Pancreas (tissue), 10 donors: ENCODE results near the gene CCDC175. TPM values are rescaled to one million over a fixed set of nuclear protein-coding genes. Genes with fewer than 3 reads are reported as not detected.

Source experiments
- ATAC-seq, 4 donors: fragments of 200-7000 bp; cut with Tn5 transposase; one replicate each; pipeline versions ENCODE4 v1.8.0 to v1.9.1; 2020; ENCODE audit warnings: mild to moderate bottlenecking in 4 of 4, moderate library complexity in 4 of 4
- DNase-seq, 6 donors: peaks; one replicate each; pipeline ENCODE4 v3.0.0-alpha.2; 2020
- FAIRE-seq: peaks from 2 replicates; lab custom pipeline; 2012; peaks lifted over from hg19 to GRCh38; lab: Jason Lieb, UNC
- H3K27ac ChIP-seq, 4 donors: fragments of 200-600 bp; sonication (generic); 1 replicate in 3 of 4; 2 replicates in 1 of 4; pipeline versions ENCODE4 v1.5.0 to v1.8.0; 2020
- H3K27me3 ChIP-seq, 4 donors: fragments of 200-600 bp; one replicate each; pipeline ENCODE4 v1.8.0; 2021
- H3K36me3 ChIP-seq, 3 donors: fragments of 200-600 bp; sonication (generic) in 1 of 3; one replicate each; pipeline versions ENCODE4 v1.5.0 to v1.8.0; 2020 to 2021
- H3K4me1 ChIP-seq, 3 donors: fragments of 200-600 bp; one replicate each; pipeline ENCODE4 v1.8.0; 2021
- H3K4me3 ChIP-seq, 4 donors: fragments of 200-600 bp; sonication (generic) in 2 of 4; one replicate each; pipeline versions ENCODE4 v1.5.0 to v1.8.0; 2020 to 2021
- H3K9me3 ChIP-seq, 4 donors: fragments of 200-600 bp; one replicate each; pipeline ENCODE4 v1.8.0; 2021
- WGBS, 2 donors: extraction: QIAGEN DNeasy Blood & Tissue Kit; methylation state at CpG; one replicate each; pipeline ENCODE4 v1.1.7; 2013; 5-methylcytosine and 5-hydroxymethylcytosine counted together
- intact Hi-C, 3 donors: fragments of 100-400 bp; cut with DNase I; formaldehyde crosslinking; loops; one replicate each; pipeline versions ENCODE4 v1.11.1 to v1.14.2; 2022
- polyA plus RNA-seq, 2 donors: library from polyadenylated mRNA; stranded (reverse); fragments of 200-250 nt; gene quantifications; one replicate each; pipeline ENCODE4 v1.2.3, GENCODE V29; 2013
- total RNA-seq, 6 donors: library from RNA; stranded (reverse); fragmentation: NEBNext Ultra II Directional in 4 of 6; extraction: Animal tissue kit (Norgen Biotek cat#: 25700) in 4 of 6; gene quantifications; one replicate each; pipeline versions ENCODE4 v1.2.1 to v1.2.4, GENCODE V29; 2021 to 2023
- TF ChIP-seq, protein P1 (sequence below), 4 donors: fragments of 200-600 bp; sonication (generic) in 3 of 4; IDR thresholded peaks; one replicate each; pipeline versions ENCODE4 v1.5.0 to v1.8.0; 2021; ENCODE audit warnings: antibody characterized with exemption in 4 of 4
- donor health status: healthy with polysubstance abuse.
- donor health status: DM: no; HTN: no; CAD: no; lungs with moderate emphysema.
- donor health status: DM: no; HTN: no; CAD: no.
- donor health status: control.
- donor health status: control.
- donor health status: Bipolar disorder and iron deficiency.
- donor health status: DM: yes; HTN: yes; CAD: no.
- donor health status: DM: no; HTN: no; CAD: no.
- donor health status: DM: no; HTN: no; CAD: no.
- donor health status: DM: yes; HTN: yes; CAD: no.

Gene CCDC175
- total and polyA plus RNA-seq, 8 donors, result not detected

DNA sequence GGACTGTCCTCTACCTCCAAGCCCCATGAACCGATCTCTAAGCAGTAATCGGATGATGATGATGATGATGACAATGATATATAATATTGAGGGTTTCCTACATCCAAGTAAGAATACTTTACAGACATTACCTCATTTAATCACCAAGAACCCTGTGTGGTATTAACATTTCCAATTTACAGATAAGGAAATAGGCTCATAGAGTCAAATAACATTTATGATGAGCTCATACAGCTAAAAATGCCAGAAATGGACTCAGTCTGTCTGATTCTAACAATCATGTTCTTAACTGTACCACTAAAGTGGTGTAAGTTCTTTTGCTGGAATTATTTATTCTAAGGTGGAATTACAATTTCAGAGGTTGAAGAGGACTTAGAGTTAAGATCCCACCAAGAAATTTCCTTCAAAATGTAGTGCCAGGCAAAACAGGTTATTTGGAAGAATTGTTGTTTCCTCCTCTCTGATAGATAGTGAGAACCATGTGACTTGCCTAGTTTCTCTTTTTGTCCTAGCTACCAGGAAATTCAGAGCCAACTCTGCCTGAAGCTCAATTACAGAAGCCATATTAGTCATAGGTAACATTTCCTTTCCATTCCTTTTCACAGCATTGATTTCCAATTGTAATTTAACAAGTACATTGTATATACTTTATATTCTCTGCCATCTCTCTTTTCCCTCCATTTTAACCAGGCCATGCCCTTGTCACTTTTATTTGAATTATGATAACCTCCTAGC is 23.8 kb upstream of the CCDC175 start:
- Histone ChIP-seq H3K36me3 (no peaks in the 10 kb centered on the region), H3K9me3 (no peaks in the 10 kb centered on the region), H3K4me1 (no peaks in the 10 kb centered on the region), H3K27me3 (no peaks in the 10 kb centered on the region), H3K27ac (no peak overlapping the region), H3K4me3 (no peak overlapping the region)
- FAIRE-seq (no peak), ATAC-seq (no peak), DNase-seq (no peak)
- TF ChIP-seq, protein P1, sequence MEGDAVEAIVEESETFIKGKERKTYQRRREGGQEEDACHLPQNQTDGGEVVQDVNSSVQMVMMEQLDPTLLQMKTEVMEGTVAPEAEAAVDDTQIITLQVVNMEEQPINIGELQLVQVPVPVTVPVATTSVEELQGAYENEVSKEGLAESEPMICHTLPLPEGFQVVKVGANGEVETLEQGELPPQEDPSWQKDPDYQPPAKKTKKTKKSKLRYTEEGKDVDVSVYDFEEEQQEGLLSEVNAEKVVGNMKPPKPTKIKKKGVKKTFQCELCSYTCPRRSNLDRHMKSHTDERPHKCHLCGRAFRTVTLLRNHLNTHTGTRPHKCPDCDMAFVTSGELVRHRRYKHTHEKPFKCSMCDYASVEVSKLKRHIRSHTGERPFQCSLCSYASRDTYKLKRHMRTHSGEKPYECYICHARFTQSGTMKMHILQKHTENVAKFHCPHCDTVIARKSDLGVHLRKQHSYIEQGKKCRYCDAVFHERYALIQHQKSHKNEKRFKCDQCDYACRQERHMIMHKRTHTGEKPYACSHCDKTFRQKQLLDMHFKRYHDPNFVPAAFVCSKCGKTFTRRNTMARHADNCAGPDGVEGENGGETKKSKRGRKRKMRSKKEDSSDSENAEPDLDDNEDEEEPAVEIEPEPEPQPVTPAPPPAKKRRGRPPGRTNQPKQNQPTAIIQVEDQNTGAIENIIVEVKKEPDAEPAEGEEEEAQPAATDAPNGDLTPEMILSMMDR (IDR thresholded peaks at IDR 0.05), result no peak
- WGBS, 2 donors, result 74 to 93% methylated on average over 2 of the region's 2 CpGs
- intact Hi-C loops, result no loop called here

GRCh38 chr14:59595071-59595470 is 18.5 kb upstream of the CCDC175 start:
- no peaks in the 10 kb centered on the region for H3K4me1 ChIP-seq
- no peaks in the 10 kb centered on the region for H3K27me3 ChIP-seq
- H3K9me3 ChIP-seq, result no peaks in the 10 kb centered on the region
- DNase-seq (no peak), FAIRE-seq (no peak), ATAC-seq (no peak)
- no peak overlapping the region for H3K27ac ChIP-seq
- no peak overlapping the region for H3K4me3 ChIP-seq
- intact Hi-C loops, result no loop called here
- TF ChIP-seq, protein P1 (IDR thresholded peaks at IDR 0.05), result no peak
- H3K36me3 ChIP-seq, result no peaks in the 10 kb centered on the region
- 68 to 72% methylated on average over 6 of the region's 6 CpGs for WGBS, 2 donors

DNA sequence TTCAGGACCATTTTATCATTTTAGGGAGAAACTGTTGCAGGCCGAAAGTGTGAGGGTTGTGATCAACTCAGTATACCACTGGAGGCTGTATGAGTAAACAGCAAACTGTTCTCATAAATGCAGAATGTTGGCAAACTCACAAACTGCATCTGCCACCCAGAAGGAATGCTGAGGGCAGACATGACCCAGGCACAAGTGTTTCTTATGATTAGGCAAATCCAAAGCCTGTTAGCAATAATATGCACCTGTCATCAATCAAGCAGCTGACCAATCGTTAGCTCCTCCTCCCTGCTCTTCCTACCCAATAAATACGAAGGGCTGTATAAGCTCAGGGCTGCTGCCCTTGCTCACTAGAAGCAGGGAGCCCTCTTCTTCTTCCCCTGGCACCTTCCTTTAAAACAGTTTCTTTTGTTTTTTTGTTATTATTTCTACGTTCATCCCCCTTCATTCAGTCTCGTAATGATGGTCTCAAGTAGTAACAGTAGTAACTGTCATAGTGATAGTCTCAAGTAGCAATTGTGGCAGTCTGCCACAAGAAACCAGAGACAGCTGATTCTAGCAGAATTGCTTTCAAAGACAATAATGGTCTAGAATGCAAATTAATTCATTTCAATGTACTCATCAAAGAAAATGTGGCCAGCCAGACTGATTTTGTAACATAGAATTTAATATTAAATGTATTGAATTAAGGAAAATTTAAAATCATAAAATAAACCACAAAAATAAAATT is 15.2 kb upstream of the CCDC175 start:
- H3K9me3 ChIP-seq, result no peaks in the 10 kb centered on the region
- TF ChIP-seq, protein P1 (IDR thresholded peaks at IDR 0.05), result no peak
- no peaks in the 10 kb centered on the region for H3K27me3 ChIP-seq
- WGBS, 2 donors, result 75 to 85% methylated on average over 5 of the region's 5 CpGs
- no peaks in the 10 kb centered on the region for H3K36me3 ChIP-seq
- no peak for ATAC-seq
- no peak overlapping the region for H3K4me3 ChIP-seq
- FAIRE-seq, result no peak
- intact Hi-C loops, result no loop called here
- H3K27ac ChIP-seq, result no peak overlapping the region
- H3K4me1 ChIP-seq, result no peaks in the 10 kb centered on the region
- no peak for DNase-seq

DNA sequence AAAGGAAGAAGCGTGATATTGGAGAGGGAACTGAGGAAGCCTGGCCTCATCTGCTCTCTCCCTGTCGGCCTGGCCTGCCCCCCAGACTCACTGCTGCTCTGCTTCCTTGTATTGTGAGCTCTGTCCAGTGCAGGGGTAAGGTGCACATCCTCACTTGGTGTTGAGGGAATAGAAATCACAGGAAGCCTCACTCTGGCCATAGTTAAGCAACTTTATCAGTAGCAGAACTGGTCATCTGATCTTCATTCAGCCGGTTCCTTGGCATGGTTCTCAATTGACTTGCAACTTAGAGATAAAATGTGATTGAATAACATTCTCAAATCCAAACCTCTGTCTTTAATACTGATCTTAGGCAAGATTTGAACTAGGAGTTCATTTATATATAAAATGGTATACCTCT is 11.5 kb upstream of the CCDC175 start:
- Histone ChIP-seq H3K4me1 (no peaks in the 10 kb centered on the region), H3K36me3 (no peaks in the 10 kb centered on the region), H3K27ac (no peak overlapping the region), H3K27me3 (no peaks in the 10 kb centered on the region), H3K9me3 (no peaks in the 10 kb centered on the region), H3K4me3 (no peak overlapping the region)
- FAIRE-seq (no peak), ATAC-seq (no peak), DNase-seq (no peak)
- intact Hi-C loops, result no loop called here
- TF ChIP-seq, protein P1 (IDR thresholded peaks at IDR 0.05), result no peak
- WGBS, 2 donors, result 74 to 76% methylated on average over 3 of the region's 3 CpGs
